ENCODE measurements around the gene IFIT1.
"Not testable (repeated sequence)": the region's sequence is repeated elsewhere in the genome, so short reads cannot be mapped to it uniquely, and the experiment has no call there.

IFIT1 gene

DNA sequence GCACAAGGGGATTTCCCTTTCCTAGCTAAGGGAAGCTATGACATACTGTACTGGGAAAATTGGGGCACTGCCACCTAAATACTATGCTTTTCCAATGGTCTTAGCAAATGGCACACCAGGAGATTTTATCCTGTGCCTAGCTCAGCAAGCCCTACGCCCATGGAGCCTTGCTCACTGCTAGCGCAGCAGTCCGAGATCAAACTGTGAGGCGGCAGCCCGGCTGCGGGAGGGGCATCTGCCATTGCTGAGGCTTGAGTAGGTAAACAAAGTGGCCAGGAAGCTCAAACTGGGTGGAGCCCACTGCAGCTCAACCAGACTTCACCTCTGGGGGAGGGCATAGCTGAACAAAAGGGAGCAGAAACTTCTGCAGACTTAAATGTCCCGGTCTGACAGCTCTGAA lies 52.4 kb downstream of the IFIT1 start:
- not testable (repeated sequence) for DNase-seq

DNA sequence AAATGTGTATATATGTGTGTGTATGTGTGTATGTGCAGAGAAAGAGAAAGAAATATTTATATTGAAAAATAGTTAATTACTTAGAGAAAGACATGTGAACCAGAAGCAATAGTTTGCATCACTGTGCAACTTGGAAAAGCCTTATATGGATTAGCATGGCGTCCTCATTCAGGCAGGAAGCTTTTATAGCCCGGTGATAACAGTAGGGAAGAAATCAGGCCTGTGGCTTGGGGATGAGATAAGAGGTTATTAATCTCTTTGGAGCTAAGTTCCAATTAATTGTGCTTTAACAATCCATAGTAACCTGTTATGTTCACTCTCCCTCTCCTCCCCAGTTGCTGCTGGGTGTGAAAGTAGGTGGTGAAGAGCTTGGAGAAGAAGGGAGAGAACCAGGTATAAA lies 58.5 kb downstream of the IFIT1 start:
- DNase-seq, result no peak

DNA sequence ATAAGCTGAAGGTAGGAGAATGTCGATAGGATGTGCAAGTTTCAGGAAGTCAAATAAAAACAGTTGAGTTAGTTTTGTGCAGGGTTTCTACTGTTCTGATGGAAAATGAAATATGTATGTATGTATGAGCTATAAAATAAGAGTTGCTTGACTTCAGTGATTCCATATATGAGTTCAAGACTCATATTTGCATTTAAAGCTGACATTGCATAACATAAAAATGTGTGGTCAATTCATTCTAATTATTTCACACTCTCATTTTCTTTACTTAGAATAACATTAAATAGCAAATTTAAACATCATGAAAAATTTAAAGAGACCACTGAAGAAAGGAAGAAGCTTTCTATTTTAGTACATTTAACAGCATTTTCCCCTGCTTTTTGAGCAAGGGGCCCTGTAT lies 59.8 kb downstream of the IFIT1 start:
- DNase-seq, result no peak

DNA sequence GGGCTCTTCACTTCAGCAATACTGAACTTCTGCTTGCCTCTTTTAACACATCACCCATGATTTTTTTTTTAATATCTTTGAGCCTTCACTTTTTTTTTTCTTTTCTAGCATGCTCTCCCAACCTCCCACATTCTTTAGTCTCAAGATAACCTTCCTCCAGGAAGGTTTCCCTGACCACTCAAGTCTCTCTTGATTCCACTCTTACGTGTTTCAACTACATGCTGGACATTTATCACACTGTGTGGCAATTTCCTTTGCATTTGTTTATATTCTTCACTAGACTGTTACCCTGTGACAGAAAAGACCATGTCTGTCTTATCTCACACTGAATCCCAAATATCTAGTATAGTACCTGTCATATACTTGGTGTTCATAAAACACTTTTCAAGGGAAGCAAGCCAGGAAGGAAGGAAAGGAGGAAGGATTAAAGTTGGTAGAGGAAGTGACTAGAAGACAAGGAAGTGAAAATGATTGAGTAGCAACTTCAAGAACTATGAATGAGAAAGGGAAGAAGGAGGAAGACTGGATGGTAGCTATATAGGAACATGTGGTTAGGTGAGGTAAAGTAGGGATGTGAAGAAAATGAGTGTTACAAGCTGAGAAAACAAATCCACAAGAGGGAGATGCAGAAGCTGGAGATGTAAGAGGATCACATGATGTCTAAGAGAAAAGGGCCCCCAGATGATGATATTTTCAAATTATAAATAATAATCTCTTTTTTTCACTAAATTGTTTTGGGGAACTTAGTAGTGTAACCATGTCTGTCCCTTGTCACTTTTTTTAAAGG lies 62.3 kb downstream of the IFIT1 start:
- no peak for DNase-seq
